IPS-15b (cell line): ENCODE measurements around the gene REEP1.

Experiments
- H3K27me3 ChIP-seq: one replicate; pipeline ENCODE4 v1.6.1; 2013; ENCODE audit warnings: low read length; ENCODE audit not compliant: control insufficient read depth, insufficient read depth
- H3K36me3 ChIP-seq: one replicate; pipeline ENCODE4 v1.6.1; 2013; ENCODE audit warnings: low read length; ENCODE audit not compliant: control insufficient read depth, insufficient read depth
- H3K4me1 ChIP-seq: one replicate; pipeline ENCODE4 v1.6.1; 2013; ENCODE audit warnings: mild to moderate bottlenecking, low read length; ENCODE audit not compliant: control insufficient read depth, insufficient read depth
- H3K4me3 ChIP-seq: one replicate; pipeline ENCODE4 v1.5.1; 2013; ENCODE audit warnings: low read depth, low read length
- H3K9ac ChIP-seq: one replicate; pipeline ENCODE4 v1.6.1; 2013; ENCODE audit warnings: low read depth, mild to moderate bottlenecking, low read length
- H3K9me3 ChIP-seq: one replicate; pipeline ENCODE4 v1.6.1; 2013; ENCODE audit warnings: mild to moderate bottlenecking, low read length; ENCODE audit not compliant: control insufficient read depth, insufficient read depth

Gene REEP1

GRCh38 chr2:86301711-86302202, 35.7 kb downstream of the REEP1 start:
- no peak overlapping the region for H3K4me3 ChIP-seq
- H3K27me3 ChIP-seq, result no peaks in the 10 kb centered on the region
- no peaks in the 10 kb centered on the region for H3K9me3 ChIP-seq
- no peak overlapping the region for H3K9ac ChIP-seq
- no peaks in the 10 kb centered on the region for H3K36me3 ChIP-seq
- no peaks in the 10 kb centered on the region for H3K4me1 ChIP-seq

- no peaks in the 10 kb centered on the region for H3K36me3 ChIP-seq
- H3K27me3 ChIP-seq, result no peaks in the 10 kb centered on the region
- H3K9ac ChIP-seq, result no peak overlapping the region
- no peaks in the 10 kb centered on the region for H3K4me1 ChIP-seq
- H3K4me3 ChIP-seq, result no peak overlapping the region
- no peaks in the 10 kb centered on the region for H3K9me3 ChIP-seq
These were observed 36.4 kb downstream of the REEP1 start for GRCh38 chr2:86301009-86301408.

DNA sequence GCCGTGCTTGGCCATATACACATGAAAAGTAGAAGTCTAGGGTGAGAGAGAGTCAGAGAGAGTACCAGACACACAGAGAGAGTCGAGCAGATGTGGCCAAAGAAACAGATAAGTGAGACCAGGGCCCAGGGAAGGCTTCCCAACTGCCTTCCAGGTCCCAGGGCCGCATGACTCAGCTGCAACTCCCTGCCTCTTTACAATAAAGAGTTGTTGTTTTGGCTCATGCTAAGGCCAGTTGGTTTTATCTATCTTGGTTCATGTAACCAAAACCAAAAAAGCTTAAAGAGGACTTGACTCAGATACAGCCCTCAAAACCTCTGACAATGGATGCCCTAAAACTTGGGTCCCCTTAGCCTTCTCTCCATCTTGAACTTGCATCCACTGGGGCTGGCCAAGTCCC, 36.9 kb downstream of the REEP1 start:
- Histone ChIP-seq H3K36me3 (no peaks in the 10 kb centered on the region), H3K9me3 (no peaks in the 10 kb centered on the region), H3K9ac (no peak overlapping the region), H3K27me3 (no peaks in the 10 kb centered on the region), H3K4me1 (no peaks in the 10 kb centered on the region), H3K4me3 (no peak overlapping the region)

DNA sequence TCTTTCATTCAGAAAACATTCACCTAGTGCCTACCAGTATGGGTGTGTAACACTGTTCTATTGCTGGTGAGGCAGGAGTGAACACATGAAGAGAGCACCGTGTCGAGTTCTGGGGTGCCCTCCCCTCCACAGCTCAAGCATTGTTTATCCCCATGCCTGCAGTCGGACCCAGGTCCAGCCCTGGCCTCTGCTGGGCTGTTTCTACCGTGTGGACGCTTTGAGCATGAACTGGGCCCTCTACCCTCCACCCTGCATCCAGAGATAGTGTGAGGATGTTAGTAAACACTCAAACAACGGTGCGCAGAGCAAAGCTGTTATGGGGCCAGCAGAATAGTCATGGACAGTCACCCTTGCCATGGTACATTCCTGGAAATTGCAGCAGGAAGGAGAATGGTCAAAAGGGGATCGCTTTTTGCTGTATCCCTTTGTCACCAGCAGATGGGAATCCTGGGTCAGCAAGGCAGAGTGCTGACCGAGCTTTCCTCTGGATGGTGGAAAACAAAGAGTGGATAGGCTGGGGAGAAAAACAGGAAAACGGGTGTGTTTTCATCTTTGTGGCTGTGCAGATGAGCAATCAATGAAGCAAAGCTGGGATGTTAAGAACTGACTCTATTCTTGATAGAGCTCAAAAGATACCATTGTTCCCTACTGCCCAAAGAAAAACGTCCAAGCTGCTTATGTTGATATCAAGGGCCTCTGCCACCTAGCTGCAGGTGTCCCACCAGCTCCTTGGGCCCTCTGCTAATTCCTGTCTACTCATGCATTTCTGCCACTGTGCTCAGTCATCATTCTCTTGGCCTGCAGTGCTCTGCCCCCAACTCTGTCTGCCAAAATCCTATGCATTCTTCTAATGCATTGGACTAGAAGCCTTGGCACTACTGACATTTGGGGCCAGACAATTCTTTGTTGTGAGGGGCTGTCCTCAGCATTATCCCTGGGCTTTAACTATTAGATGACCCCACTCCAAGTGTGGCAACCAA, 38.7 kb downstream of the REEP1 start:
- Histone ChIP-seq H3K9me3 (no peaks in the 10 kb centered on the region), H3K27me3 (no peaks in the 10 kb centered on the region), H3K9ac (no peak overlapping the region), H3K4me1 (no peaks in the 10 kb centered on the region), H3K4me3 (no peak overlapping the region), H3K36me3 (no peaks in the 10 kb centered on the region)

- H3K36me3 ChIP-seq, result no peaks in the 10 kb centered on the region
- no peak overlapping the region for H3K4me3 ChIP-seq
- H3K27me3 ChIP-seq, result no peaks in the 10 kb centered on the region
- no peak overlapping the region for H3K9ac ChIP-seq
- no peaks in the 10 kb centered on the region for H3K9me3 ChIP-seq
- no peaks in the 10 kb centered on the region for H3K4me1 ChIP-seq
These were observed 39.9 kb downstream of the REEP1 start for GRCh38 chr2:86297382-86298147.

- no peaks in the 10 kb centered on the region for H3K36me3 ChIP-seq
- no peaks in the 10 kb centered on the region for H3K9me3 ChIP-seq
- no peak overlapping the region for H3K4me3 ChIP-seq
- H3K9ac ChIP-seq, result no peak overlapping the region
- no peaks in the 10 kb centered on the region for H3K4me1 ChIP-seq
- H3K27me3 ChIP-seq, result no peaks in the 10 kb centered on the region
These were observed 40.5 kb downstream of the REEP1 start for GRCh38 chr2:86296947-86297346.

GRCh38 chr2:86295066-86295465, 42.4 kb downstream of the REEP1 start:
- Histone ChIP-seq H3K9me3 (no peaks in the 10 kb centered on the region), H3K4me3 (no peak overlapping the region), H3K27me3 (no peaks in the 10 kb centered on the region), H3K36me3 (no peaks in the 10 kb centered on the region), H3K9ac (no peak overlapping the region), H3K4me1 (no peaks in the 10 kb centered on the region)

DNA sequence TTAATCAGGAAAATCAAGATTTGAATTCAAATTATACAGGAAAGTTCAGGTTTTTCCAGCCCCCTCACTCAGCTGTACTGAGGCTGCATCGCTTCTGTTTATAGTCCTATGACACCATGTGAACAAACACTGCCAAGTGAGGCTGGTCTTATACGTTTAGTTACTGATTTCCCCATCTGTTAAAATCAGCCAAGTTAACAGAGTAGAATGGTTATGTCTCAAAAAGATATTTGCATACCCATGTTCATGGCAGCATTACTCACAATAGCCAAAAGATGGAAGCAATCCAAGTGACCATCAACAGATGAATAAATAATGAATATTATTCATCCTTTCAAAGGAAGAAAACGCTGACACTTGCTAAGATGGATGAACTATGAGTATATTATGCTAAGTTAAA, 43.8 kb downstream of the REEP1 start:
- Histone ChIP-seq H3K27me3 (no peaks in the 10 kb centered on the region), H3K36me3 (no peaks in the 10 kb centered on the region), H3K9ac (no peak overlapping the region), H3K4me1 (no peaks in the 10 kb centered on the region), H3K9me3 (no peaks in the 10 kb centered on the region), H3K4me3 (no peak overlapping the region)

DNA sequence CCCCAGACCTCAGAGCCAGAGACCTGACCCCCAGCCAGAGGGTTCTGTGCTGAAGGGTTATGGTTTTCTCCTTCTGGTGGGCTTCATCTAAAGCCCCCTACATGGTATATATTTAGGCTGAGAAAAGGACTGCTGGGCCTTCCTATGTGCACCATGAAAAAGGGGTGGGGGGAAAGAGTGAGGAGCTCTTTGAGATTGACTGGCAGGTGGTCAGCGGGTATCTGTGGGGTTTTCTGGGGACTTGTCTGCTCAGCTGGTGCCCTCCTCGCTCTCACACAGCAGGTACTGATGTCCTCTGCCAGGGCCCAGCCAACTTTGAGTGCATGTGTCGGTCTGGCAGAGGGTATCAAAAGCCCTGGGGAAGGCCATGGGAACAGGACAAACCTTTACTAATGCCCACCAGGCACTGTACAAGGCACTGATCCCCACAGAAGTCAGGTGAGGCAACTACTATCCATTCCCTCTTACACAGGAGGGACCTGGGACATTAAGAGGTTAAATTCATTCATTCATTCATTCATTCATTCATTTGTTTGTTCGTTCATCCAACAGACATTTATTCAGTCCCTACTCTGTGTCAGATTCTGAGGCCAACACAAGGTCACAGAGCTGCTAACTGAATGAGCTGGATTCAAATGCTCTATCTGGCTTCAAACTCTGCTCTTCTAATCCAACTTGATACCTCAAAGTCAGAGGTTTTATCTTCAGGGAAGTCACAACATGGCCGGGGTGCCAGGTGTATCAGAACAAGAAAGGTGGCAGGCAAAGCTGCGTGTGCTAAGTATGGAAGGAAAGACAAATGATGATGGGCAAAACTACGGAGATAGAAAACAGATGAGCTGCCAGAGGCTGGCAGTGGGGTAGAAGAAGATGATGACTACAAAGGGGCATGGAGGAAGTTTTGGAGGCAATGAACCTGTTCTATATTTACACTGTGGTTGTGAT, 44.6 kb downstream of the REEP1 start:
- Histone ChIP-seq H3K4me3 (no peak overlapping the region), H3K9ac (no peak overlapping the region), H3K9me3 (no peaks in the 10 kb centered on the region), H3K4me1 (no peaks in the 10 kb centered on the region), H3K27me3 (no peaks in the 10 kb centered on the region), H3K36me3 (no peaks in the 10 kb centered on the region)

DNA sequence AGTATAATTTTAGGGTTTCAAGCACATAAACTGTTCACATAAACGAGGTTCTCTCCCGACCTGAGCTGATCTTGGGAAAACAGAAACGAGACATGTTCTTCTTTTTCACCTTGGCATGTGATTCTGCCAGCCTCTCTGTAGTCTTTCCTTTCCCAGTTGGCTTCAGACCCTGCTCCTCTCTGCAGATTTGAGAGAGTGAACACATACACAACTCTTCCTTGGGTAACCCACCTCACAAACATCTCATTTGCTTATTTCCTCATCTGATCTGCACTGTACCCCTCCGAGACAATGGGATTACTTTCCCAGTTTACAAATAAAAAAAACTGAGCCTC, 46.1 kb downstream of the REEP1 start:
- Histone ChIP-seq H3K9ac (no peak overlapping the region), H3K27me3 (no peaks in the 10 kb centered on the region), H3K36me3 (no peaks in the 10 kb centered on the region), H3K9me3 (no peaks in the 10 kb centered on the region), H3K4me1 (no peaks in the 10 kb centered on the region), H3K4me3 (no peak overlapping the region)

DNA sequence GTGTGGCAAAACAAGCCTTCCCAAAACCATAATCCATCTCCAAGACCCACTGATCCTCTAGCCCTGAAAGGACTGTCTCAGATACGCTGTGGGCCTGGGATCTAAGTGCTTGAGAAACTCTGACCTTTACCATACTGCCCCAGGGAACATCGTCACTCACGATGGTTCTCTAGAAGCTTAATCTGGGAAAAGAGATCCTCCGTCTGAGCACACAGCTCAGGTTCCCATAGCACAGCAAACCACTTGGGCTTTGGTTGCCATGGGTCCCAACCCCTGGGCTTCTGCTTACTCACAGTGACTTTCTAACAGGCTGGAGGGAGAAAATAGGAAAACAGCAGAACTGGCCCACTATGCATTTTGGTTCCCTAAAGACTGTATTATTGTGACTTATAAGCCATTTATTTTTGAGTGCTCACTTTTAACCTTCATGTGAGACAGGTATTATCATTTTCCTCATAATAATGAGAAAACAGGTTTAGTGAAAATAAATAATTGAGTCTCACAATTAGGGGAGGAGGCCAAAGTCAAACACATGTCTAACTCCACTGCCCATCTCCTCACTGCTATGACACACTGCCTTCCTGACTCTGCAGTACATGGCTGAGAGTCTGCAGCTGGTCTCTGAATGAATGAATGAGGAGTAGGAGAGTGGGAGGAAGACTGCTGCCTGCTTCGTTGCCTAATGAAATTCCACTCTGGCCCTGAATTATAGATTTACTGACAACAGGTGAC, 46.7 kb downstream of the REEP1 start:
- Histone ChIP-seq H3K27me3 (peaks cover under 1% of the 10 kb centered on the region), H3K9ac (no peak overlapping the region), H3K9me3 (no peaks in the 10 kb centered on the region), H3K4me1 (no peaks in the 10 kb centered on the region), H3K4me3 (no peak overlapping the region), H3K36me3 (no peaks in the 10 kb centered on the region)
